Activated gamma-delta T cell treated with anti-CD3 and anti-CD28 coated beads, Interleukin-2, amount 50 U/mL, for 16 hours (primary cell): ENCODE results near the gene FAM117B.
A peak's percentile ranks its signal among the peaks of the same experiment; 100 is the strongest.

Source experiments
- DNase-seq: peaks from one replicate; pipeline ENCODE4 v3.0.0-alpha.2; 2020; ENCODE audit warnings: low read depth

FAM117B gene

GRCh38 chr2:202634556-202635427, at the start of gene FAM117B:
TSS of gene FAM117B (plus strand) at chr2:202634969. CDS start at chr2:202635188, 219 bp downstream.
- DNase-seq = peak; percentile 98

- DNase-seq = peak; percentile 45
These were observed 45.9 kb upstream of the FAM117B start for GRCh38 chr2:202588647-202589581.

- no peak for DNase-seq
These were observed 45.2 kb upstream of the FAM117B start for GRCh38 chr2:202589582-202589949.

- no peak for DNase-seq
These were observed 42.2 kb upstream of the FAM117B start for GRCh38 chr2:202592566-202592965.

GRCh38 chr2:202599105-202599504, 35.7 kb upstream of the FAM117B start:
- DNase-seq = no peak

- DNase-seq = no peak
These were observed 34.9 kb upstream of the FAM117B start for GRCh38 chr2:202599911-202600310.

- DNase-seq = no peak
These were observed 30.1 kb upstream of the FAM117B start for GRCh38 chr2:202604699-202605098.

GRCh38 chr2:202605174-202605573, 29.6 kb upstream of the FAM117B start:
- no peak for DNase-seq

- DNase-seq = no peak
These were observed 26.5 kb upstream of the FAM117B start for GRCh38 chr2:202608142-202608852.

GRCh38 chr2:202609381-202610145, 25.2 kb upstream of the FAM117B start:
- no peak for DNase-seq

GRCh38 chr2:202610380-202610779, 24.4 kb upstream of the FAM117B start:
- no peak for DNase-seq

- no peak for DNase-seq
These were observed 22.6 kb upstream of the FAM117B start for GRCh38 chr2:202612145-202612544.

GRCh38 chr2:202613479-202613878, 21.3 kb upstream of the FAM117B start:
- DNase-seq = no peak

GRCh38 chr2:202624133-202624532, 10.6 kb upstream of the FAM117B start:
- no peak for DNase-seq

- DNase-seq = no peak
These were observed 7.7 kb upstream of the FAM117B start for GRCh38 chr2:202627042-202627441.

GRCh38 chr2:202628646-202629198, 6.0 kb upstream of the FAM117B start:
- DNase-seq = no peak

GRCh38 chr2:202632682-202633290, 2.0 kb upstream of the FAM117B start:
- DNase-seq = no peak

GRCh38 chr2:202633470-202633869, 1.3 kb upstream of the FAM117B start:
- no peak for DNase-seq

- peak; percentile 72 for DNase-seq
These were observed 851 bp downstream of the FAM117B start for GRCh38 chr2:202635428-202636212.

- no peak for DNase-seq
These were observed 1.4 kb downstream of the FAM117B start for GRCh38 chr2:202636213-202636513.
